Measurements from ENCODE around the gene CCDC122.
A peak's percentile ranks its signal among the peaks of the same experiment; 100 is the strongest.

Gene CCDC122

DNA sequence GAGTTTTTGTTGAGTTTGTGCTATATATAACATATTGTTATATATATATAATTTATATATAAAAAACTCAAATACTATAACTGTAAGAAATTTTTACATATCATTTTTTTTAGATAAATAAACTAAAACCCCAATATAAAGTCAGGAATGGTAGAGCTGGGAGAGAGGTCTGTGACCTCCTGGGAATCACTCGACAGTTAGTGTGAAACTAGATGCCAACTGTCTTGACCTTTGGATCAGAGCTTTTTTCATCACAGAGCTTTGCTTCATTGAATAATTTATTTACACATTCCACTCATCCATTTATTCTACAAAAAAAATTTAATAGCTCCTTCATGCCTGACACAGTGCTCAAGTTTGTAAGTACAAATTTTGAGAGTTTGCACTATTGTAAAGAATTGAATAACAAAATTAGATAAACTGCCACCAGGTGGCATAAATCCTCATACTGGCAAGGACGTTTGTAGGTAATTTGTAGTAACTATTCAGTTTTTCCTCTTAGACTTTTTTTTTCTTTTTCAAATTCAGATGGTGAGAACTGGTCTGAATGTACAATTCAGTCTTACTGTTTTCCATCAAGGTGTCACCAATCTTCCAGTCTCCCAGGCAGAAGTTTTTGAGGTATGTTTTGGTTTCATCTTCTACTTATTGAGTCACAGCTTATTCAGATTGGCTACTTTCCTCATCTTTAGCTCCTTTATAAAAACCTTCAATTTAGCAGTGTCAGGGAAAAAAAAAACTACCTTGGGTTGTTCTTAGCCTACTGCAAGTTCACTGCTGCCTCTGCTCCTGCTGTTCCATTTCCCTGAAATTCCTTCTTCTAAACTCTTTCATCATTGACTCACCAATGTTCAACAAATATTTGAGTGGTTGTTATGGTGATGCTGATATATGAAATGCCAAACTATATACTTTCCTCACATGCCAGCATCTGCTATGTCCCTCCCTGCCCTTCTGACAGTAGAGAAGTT lies 28.9 kb upstream of the CCDC122 start:
- no peak overlapping the region for H3K4me3 ChIP-seq
- H3K4me2 ChIP-seq = no peak overlapping the region

DNA sequence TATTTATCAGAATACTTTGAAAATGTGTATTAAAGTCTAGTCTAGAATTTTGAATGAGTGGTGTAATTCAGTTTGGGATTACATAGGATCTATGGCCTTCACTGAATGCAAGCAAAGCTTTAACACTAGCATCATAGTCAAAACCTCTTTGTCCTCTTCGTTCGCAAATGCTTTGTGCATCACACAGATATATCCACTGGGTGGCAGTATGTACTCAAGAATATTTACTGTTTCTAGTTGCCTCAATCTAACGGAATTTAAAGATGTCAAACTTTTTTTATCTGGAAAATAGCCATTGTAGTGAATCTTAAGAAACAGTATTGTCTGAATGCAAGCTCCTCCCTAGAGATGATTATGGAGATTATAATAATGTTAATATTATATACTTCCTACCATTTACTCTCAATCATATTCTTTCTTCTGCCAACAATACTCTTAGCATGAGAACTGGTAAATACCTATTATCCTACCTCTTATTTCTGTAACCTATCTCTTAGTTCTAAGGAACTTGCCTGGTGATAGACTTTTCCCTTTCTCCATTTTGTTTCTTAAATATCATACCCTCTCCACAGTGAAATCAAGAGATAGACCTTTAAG lies 26.0 kb upstream of the CCDC122 start:
- H3K36me3 ChIP-seq = no peaks in the 10 kb centered on the region
- H3K4me3 ChIP-seq = no peak overlapping the region
- H3K4me1 ChIP-seq = no peaks in the 10 kb centered on the region
- H3K9ac ChIP-seq = no peak overlapping the region
- TF ChIP-seq Cebpa-rat (IDR thresholded peaks at IDR 0.05) = no peak
- H3K4me2 ChIP-seq = no peak overlapping the region
- H3K9me3 ChIP-seq = no peaks in the 10 kb centered on the region
- no peaks in the 10 kb centered on the region for H3K27me3 ChIP-seq
- no peaks in the 10 kb centered on the region for H4K20me1 ChIP-seq
- no peak overlapping the region for H3K27ac ChIP-seq

More for the DNA sequence above, 28.9 kb upstream of the CCDC122 start:
- H3K27ac ChIP-seq = no peak overlapping the region
- no peaks in the 10 kb centered on the region for H4K20me1 ChIP-seq
- no peak for TF ChIP-seq Cebpa-rat (IDR thresholded peaks at IDR 0.05)
- peaks cover 17% of the 10 kb centered on the region for H3K4me1 ChIP-seq
- H3K9ac ChIP-seq = no peak overlapping the region
- no peaks in the 10 kb centered on the region for H3K36me3 ChIP-seq
- H3K9me3 ChIP-seq = no peaks in the 10 kb centered on the region
- no peaks in the 10 kb centered on the region for H3K27me3 ChIP-seq

DNA sequence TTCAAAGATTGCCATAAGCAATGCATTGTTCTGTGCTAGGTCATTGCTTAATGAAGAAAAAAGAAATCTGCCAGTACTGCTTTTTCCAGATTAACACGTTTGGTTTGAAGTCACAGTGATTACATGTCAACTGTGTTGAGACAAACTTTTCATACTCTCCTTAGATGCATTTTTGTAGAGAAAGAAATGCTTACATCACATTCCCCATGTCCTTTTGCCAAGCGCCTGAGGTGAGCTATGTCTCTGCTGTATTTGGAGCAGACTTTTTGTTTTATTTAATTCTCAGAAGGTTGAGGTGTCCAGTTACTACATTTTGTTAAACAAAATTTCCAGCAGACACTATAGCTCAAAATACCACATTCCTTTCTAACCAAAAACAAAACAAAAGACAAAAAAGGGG lies 16.4 kb upstream of the CCDC122 start:
- no peaks in the 10 kb centered on the region for H3K36me3 ChIP-seq
- H3K4me1 ChIP-seq = no peaks in the 10 kb centered on the region
- TF ChIP-seq Cebpa-rat (IDR thresholded peaks at IDR 0.05) = no peak
- H3K4me2 ChIP-seq = no peak overlapping the region
- no peaks in the 10 kb centered on the region for H3K9me3 ChIP-seq
- no peak overlapping the region for H3K9ac ChIP-seq
- no peaks in the 10 kb centered on the region for H4K20me1 ChIP-seq
- no peak overlapping the region for H3K4me3 ChIP-seq
- H3K27me3 ChIP-seq = no peaks in the 10 kb centered on the region
- H3K27ac ChIP-seq = no peak overlapping the region

DNA sequence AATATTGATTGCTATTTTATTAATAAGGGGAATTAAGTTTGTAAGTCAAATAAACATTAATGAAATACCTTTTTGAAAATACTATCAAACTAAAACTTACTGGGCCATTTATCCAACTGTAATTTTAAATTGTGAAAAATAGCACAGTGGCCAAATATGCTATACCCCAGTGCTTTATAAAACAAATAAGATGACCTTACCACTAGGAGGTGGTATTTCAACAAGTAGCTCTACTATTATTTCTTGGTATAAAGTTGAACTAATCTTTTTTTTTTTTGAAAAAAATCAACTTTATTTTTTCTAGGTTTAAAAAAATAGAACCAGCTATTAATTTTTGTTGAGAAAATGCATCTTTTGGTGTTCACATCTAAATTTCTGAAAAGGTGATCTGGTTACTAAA lies 14.9 kb upstream of the CCDC122 start:
- Histone ChIP-seq H3K27ac (no peak overlapping the region), H4K20me1 (no peaks in the 10 kb centered on the region), H3K4me3 (no peak overlapping the region), H3K36me3 (no peaks in the 10 kb centered on the region), H3K27me3 (no peaks in the 10 kb centered on the region), H3K4me2 (no peak overlapping the region), H3K9me3 (no peaks in the 10 kb centered on the region), H3K9ac (no peak overlapping the region), H3K4me1 (no peaks in the 10 kb centered on the region)
- TF ChIP-seq Cebpa-rat (IDR thresholded peaks at IDR 0.05) = no peak

DNA sequence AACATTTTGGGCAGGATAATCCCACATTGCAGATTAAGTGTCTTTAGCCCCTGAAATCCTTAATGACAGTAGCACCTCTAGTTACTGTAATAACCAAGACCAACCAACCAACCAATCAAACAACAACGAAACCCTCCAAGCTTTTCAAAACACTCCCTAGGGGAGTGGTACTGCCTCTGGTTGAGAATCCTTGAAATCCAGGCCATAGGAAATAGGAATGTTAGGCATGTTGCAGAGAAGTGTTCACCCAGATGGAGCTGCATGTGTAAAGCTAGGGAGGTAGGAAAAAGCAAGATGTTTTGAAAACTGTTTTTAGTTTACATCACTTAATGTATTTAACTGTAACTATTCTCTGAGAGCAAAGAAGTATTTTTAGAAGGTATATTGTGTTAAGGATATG lies 4.7 kb upstream of the CCDC122 start:
- no peak overlapping the region for H3K4me2 ChIP-seq
- H3K9ac ChIP-seq = no peak overlapping the region
- no peak overlapping the region for H3K4me3 ChIP-seq
- H3K27ac ChIP-seq = no peak overlapping the region
- H4K20me1 ChIP-seq = no peaks in the 10 kb centered on the region
- H3K36me3 ChIP-seq = peaks cover 5% of the 10 kb centered on the region; the same call in 1 of the 2 replicates
- H3K4me1 ChIP-seq = no peaks in the 10 kb centered on the region
- no peak for TF ChIP-seq Cebpa-rat (IDR thresholded peaks at IDR 0.05)
- H3K27me3 ChIP-seq = no peaks in the 10 kb centered on the region
- no peaks in the 10 kb centered on the region for H3K9me3 ChIP-seq

DNA sequence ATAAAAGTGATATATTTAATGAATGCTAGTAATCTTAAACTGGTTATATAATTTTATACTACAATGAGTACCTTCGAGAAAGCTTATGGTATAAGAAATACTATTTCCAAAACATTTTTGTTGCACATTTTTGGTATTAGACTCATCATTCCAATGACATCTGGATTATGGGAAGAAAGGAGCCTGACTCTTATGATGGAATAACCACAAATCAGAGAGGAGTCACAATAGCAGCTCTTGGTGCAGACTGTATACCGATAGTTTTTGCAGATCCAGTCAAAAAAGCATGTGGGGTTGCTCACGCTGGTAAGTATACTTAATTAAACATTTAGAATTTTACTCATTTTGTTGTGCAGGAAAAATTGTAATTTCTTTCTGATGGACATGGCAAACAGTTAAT lies 4.1 kb upstream of the CCDC122 start:
- TF ChIP-seq Cebpa-rat (IDR thresholded peaks at IDR 0.05) = no peak
- H3K27ac ChIP-seq = no peak overlapping the region
- no peak overlapping the region for H3K4me2 ChIP-seq
- H3K27me3 ChIP-seq = no peaks in the 10 kb centered on the region
- no peaks in the 10 kb centered on the region for H3K9me3 ChIP-seq
- H3K4me1 ChIP-seq = peaks cover 3% of the 10 kb centered on the region
- H3K36me3 ChIP-seq = peaks cover 5% of the 10 kb centered on the region; the same call in 1 of the 2 replicates
- no peak overlapping the region for H3K4me3 ChIP-seq
- no peaks in the 10 kb centered on the region for H4K20me1 ChIP-seq
- no peak overlapping the region for H3K9ac ChIP-seq

DNA sequence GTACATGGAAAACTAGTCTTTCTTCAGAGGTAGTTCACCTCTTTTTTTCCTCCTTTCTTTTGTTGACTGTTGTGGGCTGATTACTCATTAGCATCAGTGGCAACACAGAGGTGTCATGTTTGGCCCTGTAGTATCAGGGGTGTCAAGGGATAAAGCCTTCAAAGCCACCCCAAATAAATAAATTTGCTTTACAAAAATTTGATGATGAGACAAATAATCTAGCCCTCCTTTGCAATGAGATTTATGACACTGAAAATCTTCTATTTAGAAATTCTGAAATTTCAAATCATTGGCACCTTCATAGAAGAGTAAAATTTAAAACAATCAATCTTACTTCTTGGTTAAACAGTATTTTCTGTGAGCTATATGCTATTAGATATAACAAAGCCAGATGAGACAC lies 2.0 kb upstream of the CCDC122 start:
- H3K9ac ChIP-seq = no peak overlapping the region
- H3K27me3 ChIP-seq = no peaks in the 10 kb centered on the region
- H3K27ac ChIP-seq = no peak overlapping the region
- H3K4me1 ChIP-seq = peaks cover 22% of the 10 kb centered on the region
- H4K20me1 ChIP-seq = no peaks in the 10 kb centered on the region
- no peak overlapping the region for H3K4me2 ChIP-seq
- H3K9me3 ChIP-seq = no peaks in the 10 kb centered on the region
- no peak overlapping the region for H3K4me3 ChIP-seq
- H3K36me3 ChIP-seq = peaks cover 5% of the 10 kb centered on the region; the same call in 1 of the 2 replicates
- no peak for TF ChIP-seq Cebpa-rat (IDR thresholded peaks at IDR 0.05)

DNA sequence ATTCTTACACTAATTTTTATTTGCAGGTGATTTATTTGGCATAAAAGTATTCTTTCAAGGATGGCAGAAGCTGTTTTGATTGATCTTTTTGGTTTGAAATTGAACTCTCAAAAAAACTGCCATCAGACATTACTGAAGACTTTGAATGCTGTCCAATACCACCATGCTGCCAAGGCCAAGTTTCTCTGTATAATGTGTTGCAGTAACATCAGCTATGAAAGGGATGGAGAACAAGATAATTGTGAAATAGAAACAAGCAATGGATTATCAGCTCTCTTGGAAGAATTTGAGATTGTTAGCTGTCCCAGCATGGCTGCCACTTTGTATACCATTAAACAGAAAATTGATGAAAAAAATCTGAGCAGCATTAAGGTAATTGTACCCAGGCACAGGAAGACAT lies 1.4 kb upstream of the CCDC122 start:
- Histone ChIP-seq H4K20me1 (no peaks in the 10 kb centered on the region), H3K9me3 (no peaks in the 10 kb centered on the region), H3K9ac (no peak overlapping the region), H3K27ac (no peak overlapping the region), H3K4me2 (no peak overlapping the region; the same call in 1 of the 2 replicates), H3K36me3 (peaks cover 5% of the 10 kb centered on the region; the same call in 1 of the 2 replicates), H3K4me3 (no peak overlapping the region), H3K27me3 (no peaks in the 10 kb centered on the region), H3K4me1 (peaks cover 22% of the 10 kb centered on the region)
- TF ChIP-seq Cebpa-rat (IDR thresholded peaks at IDR 0.05) = no peak

DNA sequence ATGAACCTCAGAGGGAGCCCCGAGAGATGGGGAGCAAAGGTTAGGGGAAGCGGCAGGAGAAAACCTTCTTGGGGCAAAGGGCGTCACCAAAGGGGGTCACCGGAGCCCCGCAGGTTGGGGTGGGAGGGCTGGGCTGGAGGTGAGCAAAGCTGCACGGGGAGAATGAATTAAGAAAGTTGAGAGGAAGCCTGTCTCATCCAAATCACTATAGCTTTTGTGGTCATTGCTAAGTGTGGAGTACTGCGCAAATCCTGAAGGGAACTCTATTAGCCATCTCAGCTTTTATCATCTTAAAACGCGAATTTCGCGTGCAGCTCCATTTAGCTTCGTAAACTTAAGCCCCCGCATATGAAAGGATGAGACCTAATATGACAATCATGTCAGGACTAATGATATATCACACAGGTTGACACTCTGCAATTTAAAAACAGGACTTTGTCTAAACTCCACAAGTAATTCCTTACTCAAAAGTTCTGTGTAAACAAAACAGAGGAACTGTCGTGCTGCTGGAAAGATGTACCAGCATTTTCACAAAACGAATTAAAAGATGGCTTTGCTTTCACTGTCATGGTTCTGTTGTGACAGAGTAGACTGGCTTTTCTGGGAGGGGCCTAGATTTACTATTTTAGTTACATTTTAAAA lies 795 bp upstream of the CCDC122 start:
- Histone ChIP-seq H3K27me3 (no peaks in the 10 kb centered on the region), H3K27ac (peak overlapping the region; percentile 98; the same call in 1 of the 2 replicates), H3K36me3 (peaks cover 4% of the 10 kb centered on the region; the same call in 1 of the 2 replicates), H3K4me3 (peak overlapping the region; percentile 91), H3K4me2 (peak overlapping the region; percentile 98), H4K20me1 (no peaks in the 10 kb centered on the region), H3K9ac (peak overlapping the region; percentile 97), H3K9me3 (no peaks in the 10 kb centered on the region), H3K4me1 (peaks cover 22% of the 10 kb centered on the region)
- no peak for TF ChIP-seq Cebpa-rat (IDR thresholded peaks at IDR 0.05)

All from BLaER1 (cell line).